HG02970 (cell line): ENCODE measurements around the gene NPIPB5.
"Not testable (repeated sequence)": the region's sequence is repeated elsewhere in the genome, so short reads cannot be mapped to it uniquely, and the experiment has no call there.

Experiments
- ATAC-seq: cut with Tn5 transposase; IDR thresholded peaks from one replicate; pipeline ENCODE4 v1.9.1; 2021; ENCODE audit warnings: mild to moderate bottlenecking, moderate library complexity, moderate number of reproducible peaks; ENCODE audit not compliant: unreplicated experiment, low FRiP score

Gene NPIPB5

GRCh38 chr16:22510591-22510990, at the start of gene NPIPB5:
Gene NPIPB5, plus strand, starts transcription at chr16:22510891. Its CDS starts 2,911 bp downstream, at chr16:22513802.
- not testable (repeated sequence) for ATAC-seq

DNA sequence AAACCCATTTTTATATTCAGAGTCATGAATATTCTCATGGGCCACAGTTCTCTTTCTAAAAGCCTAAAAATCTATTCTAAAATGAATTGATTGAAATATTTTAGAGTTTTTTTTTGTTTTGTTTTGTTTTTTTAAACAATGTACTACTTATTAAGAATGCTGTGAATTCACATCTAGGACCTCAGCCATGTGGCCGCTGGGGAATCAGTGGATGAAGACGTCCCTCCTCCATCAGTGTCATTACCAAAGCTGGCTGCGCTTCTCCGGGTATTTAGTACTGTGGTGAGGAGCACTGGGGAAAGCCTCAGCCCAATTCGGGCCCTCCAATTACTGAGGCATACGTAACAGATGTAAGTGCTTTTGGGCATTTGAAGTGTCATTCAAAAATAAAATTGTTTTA, 41.8 kb upstream of the NPIPB5 start:
- not testable (repeated sequence) for ATAC-seq

- not testable (repeated sequence) for ATAC-seq
These were observed 27.3 kb downstream of the NPIPB5 start for GRCh38 chr16:22537996-22538395.

GRCh38 chr16:22544809-22545208, 34.1 kb downstream of the NPIPB5 start:
- ATAC-seq = not testable (repeated sequence)

GRCh38 chr16:22546630-22547029, 35.9 kb downstream of the NPIPB5 start:
- ATAC-seq = not testable (repeated sequence)

GRCh38 chr16:22547170-22547765, 36.6 kb downstream of the NPIPB5 start:
- not testable (repeated sequence) for ATAC-seq

DNA sequence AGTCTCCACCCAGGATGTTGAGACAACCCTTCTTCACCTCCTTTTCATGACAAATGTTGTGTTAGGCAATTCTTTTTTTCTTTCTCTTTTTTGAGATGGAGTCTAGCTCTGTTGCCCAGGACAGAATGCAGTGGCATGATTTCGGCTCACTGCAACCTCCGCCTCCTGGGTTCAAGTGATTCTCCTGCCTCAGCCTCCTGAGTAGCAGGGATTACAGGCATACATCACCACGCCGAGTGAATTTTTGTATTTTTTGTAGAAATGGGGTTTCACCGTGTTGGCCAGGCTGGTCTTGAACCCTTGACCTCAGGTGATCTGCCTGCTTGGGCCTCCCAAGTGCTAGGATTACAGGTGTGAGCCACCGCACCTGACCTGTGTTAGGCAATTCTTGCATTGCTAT, 39.2 kb downstream of the NPIPB5 start:
- not testable (repeated sequence) for ATAC-seq

GRCh38 chr16:22551143-22551542, 40.5 kb downstream of the NPIPB5 start:
- not testable (repeated sequence) for ATAC-seq

DNA sequence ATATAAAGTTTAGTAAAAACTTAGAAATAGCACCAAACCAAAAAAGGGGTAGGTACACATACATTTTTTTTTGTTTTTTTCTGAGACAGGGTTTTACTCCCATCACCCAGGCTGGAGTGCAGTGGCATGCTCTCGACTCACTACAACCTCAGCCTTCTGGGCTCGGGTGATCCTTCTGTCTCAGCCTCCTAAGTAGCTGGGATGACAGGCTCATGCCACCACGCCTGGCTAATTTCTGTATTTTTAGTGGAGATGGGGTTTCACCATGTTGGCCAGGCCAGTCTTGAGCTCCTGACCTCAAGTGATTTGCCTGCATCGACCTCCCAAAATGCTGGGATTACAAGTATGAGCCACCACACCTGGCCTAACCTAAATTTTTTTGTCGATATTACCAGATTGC, 41.0 kb downstream of the NPIPB5 start:
- not testable (repeated sequence) for ATAC-seq

GRCh38 chr16:22556759-22557158, 46.1 kb downstream of the NPIPB5 start:
- ATAC-seq = not testable (repeated sequence)
